IPS DF 4.7 (cell line): ENCODE data around the gene OSBPL6.

Experiments used
- DNase-seq: peaks from one replicate; pipeline ENCODE4 v3.0.0-alpha.2; 2013; ENCODE audit warnings: low spot score; ENCODE audit errors: extremely low read depth

OSBPL6 gene

GRCh38 chr2:178237488-178238153, 43.3 kb downstream of the OSBPL6 start:
- DNase-seq, result no peak

GRCh38 chr2:178238154-178238521, 43.8 kb downstream of the OSBPL6 start:
- no peak for DNase-seq

GRCh38 chr2:178238750-178239149, 44.4 kb downstream of the OSBPL6 start:
- no peak for DNase-seq

GRCh38 chr2:178241844-178242551, 47.7 kb downstream of the OSBPL6 start:
- no peak for DNase-seq

GRCh38 chr2:178242552-178242883, 48.2 kb downstream of the OSBPL6 start:
- DNase-seq, result no peak

- DNase-seq, result no peak
Measured at GRCh38 chr2:178243961-178244360, 49.6 kb downstream of the OSBPL6 start.

GRCh38 chr2:178244777-178245176, 50.5 kb downstream of the OSBPL6 start:
- no peak for DNase-seq

- no peak for DNase-seq
Measured at GRCh38 chr2:178246696-178247095, 52.4 kb downstream of the OSBPL6 start.

GRCh38 chr2:178247250-178247649, 52.9 kb downstream of the OSBPL6 start:
- no peak for DNase-seq

GRCh38 chr2:178250429-178250828, 56.1 kb downstream of the OSBPL6 start:
- no peak for DNase-seq

GRCh38 chr2:178251151-178251955, 57.0 kb downstream of the OSBPL6 start:
- no peak for DNase-seq

- DNase-seq, result no peak
Measured at GRCh38 chr2:178256382-178257042, 62.2 kb downstream of the OSBPL6 start.

GRCh38 chr2:178257127-178257526, 62.8 kb downstream of the OSBPL6 start:
- no peak for DNase-seq

- no peak for DNase-seq
Measured at GRCh38 chr2:178258916-178259315, 64.6 kb downstream of the OSBPL6 start.

- DNase-seq, result no peak
Measured at GRCh38 chr2:178263159-178263860, 69.0 kb downstream of the OSBPL6 start.

GRCh38 chr2:178264211-178264610, 69.9 kb downstream of the OSBPL6 start:
- no peak for DNase-seq

- no peak for DNase-seq
Measured at GRCh38 chr2:178265851-178266250, 71.5 kb downstream of the OSBPL6 start.

GRCh38 chr2:178266445-178266844, 72.1 kb downstream of the OSBPL6 start:
- no peak for DNase-seq

- no peak for DNase-seq
Measured at GRCh38 chr2:178267660-178268059, 73.3 kb downstream of the OSBPL6 start.

- DNase-seq, result no peak
Measured at GRCh38 chr2:178268435-178268834, 74.1 kb downstream of the OSBPL6 start.
